Measurements from ENCODE around the gene TRAK1.

- TF ChIP-seq, protein P1, sequence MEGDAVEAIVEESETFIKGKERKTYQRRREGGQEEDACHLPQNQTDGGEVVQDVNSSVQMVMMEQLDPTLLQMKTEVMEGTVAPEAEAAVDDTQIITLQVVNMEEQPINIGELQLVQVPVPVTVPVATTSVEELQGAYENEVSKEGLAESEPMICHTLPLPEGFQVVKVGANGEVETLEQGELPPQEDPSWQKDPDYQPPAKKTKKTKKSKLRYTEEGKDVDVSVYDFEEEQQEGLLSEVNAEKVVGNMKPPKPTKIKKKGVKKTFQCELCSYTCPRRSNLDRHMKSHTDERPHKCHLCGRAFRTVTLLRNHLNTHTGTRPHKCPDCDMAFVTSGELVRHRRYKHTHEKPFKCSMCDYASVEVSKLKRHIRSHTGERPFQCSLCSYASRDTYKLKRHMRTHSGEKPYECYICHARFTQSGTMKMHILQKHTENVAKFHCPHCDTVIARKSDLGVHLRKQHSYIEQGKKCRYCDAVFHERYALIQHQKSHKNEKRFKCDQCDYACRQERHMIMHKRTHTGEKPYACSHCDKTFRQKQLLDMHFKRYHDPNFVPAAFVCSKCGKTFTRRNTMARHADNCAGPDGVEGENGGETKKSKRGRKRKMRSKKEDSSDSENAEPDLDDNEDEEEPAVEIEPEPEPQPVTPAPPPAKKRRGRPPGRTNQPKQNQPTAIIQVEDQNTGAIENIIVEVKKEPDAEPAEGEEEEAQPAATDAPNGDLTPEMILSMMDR (IDR thresholded peaks at IDR 0.05): no peak
- no peak for TF ChIP-seq ZBTB21 (CRISPR knock-in tag; IDR thresholded peaks at IDR 0.05; ENCODE audit: borderline replicate concordance)
- TF ChIP-seq USF1 (CRISPR knock-in tag; IDR thresholded peaks at IDR 0.05): no peak
- no peak for TF ChIP-seq NFE2L1 (CRISPR knock-in tag; IDR thresholded peaks at IDR 0.05)
- no peak for TF ChIP-seq CREB1 (CRISPR knock-in tag; IDR thresholded peaks at IDR 0.05)
- no peak for TF ChIP-seq MXD4 (CRISPR knock-in tag; IDR thresholded peaks at IDR 0.05; ENCODE audit: borderline replicate concordance)
- no peak for TF ChIP-seq E2F5 (CRISPR knock-in tag; IDR thresholded peaks at IDR 0.05)
- TF ChIP-seq NR1H2 (CRISPR knock-in tag; IDR thresholded peaks at IDR 0.05): no peak
- no peak for TF ChIP-seq ATF2 (CRISPR knock-in tag; IDR thresholded peaks at IDR 0.05; ENCODE audit: borderline replicate concordance, low read depth)
- TF ChIP-seq TP53 (CRISPR knock-in tag; IDR thresholded peaks at IDR 0.05): no peak
These were observed 163.4 kb downstream of the TRAK1 start for GRCh38 chr3:42254566-42254965.
